HG02623 (cell line): ENCODE measurements around the gene CRELD2.

Experiments
- ATAC-seq: cut with Tn5 transposase; IDR thresholded peaks from one replicate; pipeline ENCODE4 v1.9.1; 2021; ENCODE audit warnings: moderate library complexity; ENCODE audit not compliant: unreplicated experiment

CRELD2 gene

DNA sequence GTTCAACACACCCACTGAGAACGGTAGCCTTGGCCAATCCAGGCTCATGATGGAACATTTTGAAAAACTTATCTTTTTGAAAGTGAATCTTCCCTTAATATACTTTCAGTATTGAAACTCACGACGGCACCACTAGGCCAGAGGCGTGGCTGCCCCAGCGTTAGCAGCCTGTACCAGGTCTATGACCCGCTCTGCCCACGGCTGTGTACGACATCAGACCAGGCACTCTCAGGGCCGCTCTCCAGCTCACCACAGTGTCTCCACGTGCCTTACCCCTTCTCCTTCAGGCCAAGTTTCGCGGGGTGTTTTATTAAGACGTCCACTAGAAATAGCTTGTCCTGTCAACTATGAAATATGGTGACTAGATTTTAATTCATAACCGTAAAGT lies 31.4 kb upstream of the CRELD2 start:
- no peak for ATAC-seq

- ATAC-seq, result no peak
Observed at GRCh38 chr22:49887702-49888101, 30.7 kb upstream of the CRELD2 start.

GRCh38 chr22:49889071-49889470 lies 29.4 kb upstream of the CRELD2 start:
- no peak for ATAC-seq

DNA sequence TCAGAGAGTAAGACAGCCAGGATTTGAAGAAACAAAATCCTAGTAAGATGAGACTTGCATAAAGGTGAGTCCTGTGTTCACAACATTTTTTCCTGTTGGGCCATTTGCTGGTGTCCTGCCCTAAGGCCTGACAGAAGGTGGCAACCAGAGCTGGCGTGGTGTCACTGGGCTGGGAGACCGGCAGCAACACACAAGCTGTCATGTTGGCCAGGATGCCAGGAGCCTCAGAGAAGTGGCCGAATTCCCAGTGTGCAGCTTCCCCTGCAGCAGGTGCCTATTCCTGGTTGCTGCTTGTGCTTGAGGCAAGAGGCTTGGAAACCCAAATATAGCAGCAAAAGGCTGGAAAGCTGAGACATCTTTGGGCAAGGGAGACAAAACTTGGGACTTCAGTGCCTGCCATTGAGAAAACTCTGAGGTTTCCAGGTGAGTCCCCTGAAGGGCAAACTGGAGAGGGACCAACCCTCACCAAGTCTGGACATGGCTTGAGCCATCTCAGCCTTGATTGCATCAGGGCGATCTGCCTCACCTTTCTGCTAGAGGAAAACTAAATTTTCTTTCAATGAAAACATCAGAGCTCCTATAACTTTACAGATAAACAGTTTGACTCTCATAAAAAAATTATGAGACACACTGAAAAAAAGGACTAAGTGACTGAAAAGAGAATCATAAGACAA lies 26.1 kb upstream of the CRELD2 start:
- ATAC-seq, result no peak

DNA sequence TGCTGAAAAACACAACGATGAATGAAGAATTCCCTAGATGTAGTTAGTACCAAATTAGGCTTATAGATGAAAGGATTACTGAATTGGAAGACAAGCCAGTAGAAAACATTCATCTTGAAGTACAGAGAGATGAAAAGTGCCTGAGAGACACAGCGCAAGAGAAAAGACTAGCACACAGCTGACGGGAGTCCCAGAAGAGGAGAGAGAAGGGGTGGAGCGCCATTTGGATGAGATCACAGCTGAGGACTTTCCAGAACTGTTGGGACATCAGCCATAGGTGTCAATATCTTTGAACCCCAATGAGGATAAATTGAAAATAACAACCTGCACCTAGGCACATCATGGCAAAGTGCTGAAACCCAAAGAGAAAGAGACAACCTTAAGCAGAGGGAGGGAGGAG lies 25.4 kb upstream of the CRELD2 start:
- ATAC-seq, result no peak

DNA sequence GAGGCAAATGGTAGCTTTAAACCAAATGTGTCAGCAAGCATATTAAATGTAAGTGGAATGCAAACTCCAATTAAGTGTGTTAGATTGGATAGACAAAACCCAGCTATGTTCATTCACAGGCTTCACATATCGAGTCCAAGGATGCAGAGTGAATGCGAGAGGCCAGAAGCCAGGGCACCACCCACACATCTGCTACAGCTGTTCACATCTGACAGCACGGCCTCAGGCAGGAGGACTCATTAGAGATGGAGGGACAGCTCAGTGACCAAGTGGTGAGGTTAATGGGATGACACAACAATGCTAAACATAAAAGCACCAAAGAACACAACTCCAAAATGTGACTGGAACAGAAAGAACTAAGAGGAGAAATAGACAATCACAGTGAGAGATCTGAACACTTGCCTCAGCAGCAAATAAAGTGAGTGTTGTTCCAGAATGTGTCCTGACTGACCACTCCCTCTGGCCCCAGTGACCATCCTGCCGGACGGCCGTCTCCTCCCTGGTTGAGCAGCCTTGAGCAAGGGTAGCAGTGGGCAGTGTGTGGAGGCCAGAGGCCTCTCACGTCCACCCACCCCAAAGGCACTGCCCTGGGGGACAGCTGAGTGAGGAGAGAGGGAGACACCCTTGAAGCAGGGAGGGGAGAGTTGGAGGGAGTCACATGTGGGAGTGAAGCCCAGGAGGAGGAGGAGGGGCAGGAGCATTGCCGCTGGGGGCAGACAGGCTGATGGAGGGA lies 23.9 kb upstream of the CRELD2 start:
- ATAC-seq, result no peak

DNA sequence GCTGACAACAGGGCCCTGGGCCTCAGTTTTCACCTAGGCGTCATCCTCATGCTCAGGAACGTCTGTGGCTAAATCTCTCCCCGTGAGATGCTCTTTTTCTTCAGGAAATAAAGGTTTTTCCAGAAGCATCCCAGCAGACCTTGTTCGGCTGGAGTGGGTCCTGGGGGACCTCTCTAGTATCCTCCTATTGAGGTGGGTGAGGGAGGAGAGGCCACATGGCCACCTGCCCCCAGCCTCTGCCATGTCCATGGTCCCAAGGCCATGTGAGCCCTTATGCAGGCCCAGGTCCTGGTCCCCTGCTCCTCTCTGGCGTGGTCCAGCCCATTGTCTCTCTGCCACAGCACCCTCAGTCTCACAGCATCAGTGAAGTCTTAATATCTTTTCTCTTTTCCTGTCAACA lies 22.2 kb upstream of the CRELD2 start:
- ATAC-seq, result no peak

GRCh38 chr22:49897015-49897684 lies 21.3 kb upstream of the CRELD2 start:
- no peak for ATAC-seq

- no peak for ATAC-seq
Observed at GRCh38 chr22:49899530-49899929, 18.9 kb upstream of the CRELD2 start.

DNA sequence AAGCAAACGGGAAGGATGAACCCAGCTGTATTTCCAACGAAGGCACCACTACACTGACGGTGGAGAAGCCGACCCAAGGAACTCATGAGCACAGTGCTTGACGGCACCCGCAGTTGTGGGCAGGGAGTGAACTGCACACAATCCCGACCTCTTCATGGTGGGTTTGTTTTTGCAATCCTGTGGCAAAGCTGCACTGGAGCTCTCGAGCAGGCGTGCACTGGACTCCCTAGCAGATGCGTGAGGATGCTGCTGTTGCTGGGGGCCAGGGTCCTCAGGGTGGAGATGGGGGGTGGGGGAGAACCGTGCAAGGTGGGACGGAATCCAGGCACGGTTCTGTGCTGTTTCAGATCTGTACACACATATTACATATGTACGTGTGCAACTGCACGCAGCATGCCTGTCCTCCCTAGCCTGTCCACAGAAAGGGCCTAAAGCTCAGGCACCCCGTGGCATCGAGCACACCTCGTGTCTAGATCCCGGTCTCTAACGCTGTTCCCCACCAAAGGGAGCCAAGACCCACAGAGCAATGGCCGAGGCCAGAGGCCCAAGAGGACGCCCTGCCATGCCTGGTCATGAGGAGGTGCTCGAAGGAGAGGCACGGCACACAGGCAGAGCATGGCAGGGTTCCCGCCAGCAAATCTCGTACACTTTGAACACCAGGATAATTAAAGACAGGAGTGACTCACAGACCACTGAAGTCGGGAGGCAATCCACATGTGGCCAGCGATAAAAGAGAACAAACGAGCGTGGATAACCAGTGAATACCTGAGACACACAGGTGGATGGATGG lies 17.8 kb upstream of the CRELD2 start:
- no peak for ATAC-seq

- ATAC-seq, result no peak
Observed at GRCh38 chr22:49901457-49901856, 17.0 kb upstream of the CRELD2 start.

DNA sequence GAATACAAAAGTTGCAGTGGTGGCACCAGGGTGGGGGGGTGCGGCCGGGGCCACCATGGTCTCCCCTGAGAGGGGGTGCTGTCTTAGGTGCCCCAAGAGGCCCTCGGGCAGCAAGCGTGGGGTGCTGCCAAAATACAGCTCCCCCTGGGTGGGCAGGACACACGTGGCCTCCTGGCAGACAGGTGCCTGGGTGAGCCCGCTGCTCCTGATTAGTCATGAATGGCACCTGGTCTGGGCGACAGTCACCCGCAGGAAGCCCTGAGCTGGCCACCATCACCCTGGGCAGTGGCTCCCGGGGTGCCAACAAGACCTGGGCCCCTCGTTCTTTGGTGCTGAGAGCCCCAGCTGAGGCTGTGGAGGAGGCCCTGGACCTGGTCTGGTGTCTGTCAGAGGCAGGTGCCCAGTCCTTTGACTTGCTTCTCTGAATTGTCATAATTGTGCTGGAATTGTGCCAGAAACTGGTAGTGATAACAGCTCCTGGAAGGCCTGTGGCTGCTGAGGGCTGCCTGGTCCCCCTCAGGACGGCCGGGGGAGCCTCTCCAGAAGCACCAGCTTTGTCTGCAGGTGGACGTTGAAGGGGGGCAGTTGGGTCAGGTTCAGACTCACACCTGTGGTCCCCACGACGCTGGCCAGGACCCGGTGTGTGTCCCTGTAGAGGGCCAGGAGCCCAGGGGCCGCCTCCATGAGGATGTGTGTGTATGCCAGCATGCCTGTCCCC lies 15.0 kb upstream of the CRELD2 start:
- ATAC-seq, result no peak

DNA sequence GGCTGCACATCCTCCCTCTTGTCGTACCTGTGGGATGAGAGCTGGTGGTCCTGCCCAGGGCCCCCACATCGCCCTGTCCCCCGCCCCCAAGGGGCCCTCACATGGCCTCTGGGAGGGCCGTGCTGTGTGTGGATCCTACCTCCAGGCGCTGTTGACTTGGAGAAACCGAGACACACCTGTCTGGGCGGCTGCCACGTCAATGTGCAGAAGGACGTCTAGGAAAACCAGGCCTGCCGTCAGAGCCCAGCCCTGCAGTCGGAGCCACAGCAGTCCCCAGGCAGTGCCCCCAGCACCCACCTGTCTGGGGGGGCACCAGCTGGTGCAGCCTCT lies 14.4 kb upstream of the CRELD2 start:
- ATAC-seq, result no peak

GRCh38 chr22:49905465-49905864 lies 13.0 kb upstream of the CRELD2 start:
- no peak for ATAC-seq

- no peak for ATAC-seq
Observed at GRCh38 chr22:49906071-49906798, 12.2 kb upstream of the CRELD2 start.

DNA sequence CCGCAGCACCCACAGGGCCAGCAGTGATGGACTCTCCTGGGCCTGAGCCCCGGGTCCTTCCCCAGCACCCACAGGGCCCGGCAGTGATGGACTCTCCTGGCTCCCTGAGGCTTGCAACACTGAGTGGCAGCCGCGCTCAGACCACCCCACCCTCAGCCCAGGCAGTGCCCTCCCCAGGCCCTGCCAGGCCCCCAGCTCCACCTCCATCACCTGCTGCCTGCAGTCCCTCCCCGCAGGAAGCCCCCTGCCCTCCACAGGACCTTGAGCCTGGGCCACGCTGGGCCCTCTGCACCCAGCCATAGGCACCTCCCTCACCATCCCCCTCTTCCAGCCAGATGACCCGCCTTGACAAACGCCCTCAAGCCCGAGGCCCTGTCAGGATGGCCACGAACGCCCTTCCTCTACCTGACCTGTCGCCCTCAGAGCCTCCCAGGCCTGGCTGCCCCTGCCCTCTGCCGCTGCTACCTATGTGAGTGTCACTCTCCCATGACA lies 11.6 kb upstream of the CRELD2 start:
- ATAC-seq, result no peak

DNA sequence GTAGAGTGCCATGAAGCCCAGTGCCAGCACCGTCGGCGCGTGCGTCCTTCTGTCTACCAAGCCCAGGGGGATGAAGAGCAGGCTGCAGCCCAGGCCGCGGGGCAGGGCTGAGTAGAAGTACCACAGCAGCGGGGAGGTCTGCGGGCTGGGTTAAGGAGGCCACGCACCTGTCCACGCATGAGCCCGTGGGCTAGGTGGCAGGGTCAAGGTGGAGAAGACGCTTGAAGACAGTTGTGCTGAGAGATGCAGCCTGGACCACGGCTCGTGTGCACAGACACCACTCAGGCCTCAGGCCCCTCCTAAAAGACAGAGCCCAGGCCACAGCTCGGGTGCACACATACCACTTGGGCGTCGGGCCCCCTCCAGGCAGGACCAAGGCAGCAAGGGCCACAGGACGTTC lies 10.6 kb upstream of the CRELD2 start:
- ATAC-seq, result no peak

- no peak for ATAC-seq
Observed at GRCh38 chr22:49909476-49910205, 8.8 kb upstream of the CRELD2 start.
